HTERT RPE-1 (cell line): ENCODE measurements around the gene R3HDML.

ENCODE experiments used
- in situ Hi-C: fragments of 300-500 bp; cut with MboI; formaldehyde crosslinking; loops from 4 replicates; pipeline ENCODE4 v1.14.3; 2020; ENCODE audit warnings: low sequenced_read_pairs

R3HDML gene

GRCh38 chr20:44361021-44361420, 24.2 kb downstream of the R3HDML start:
- in situ Hi-C loops: no loop called here

- in situ Hi-C loops: no loop called here
These were observed 25.7 kb downstream of the R3HDML start for GRCh38 chr20:44362466-44362940.

DNA sequence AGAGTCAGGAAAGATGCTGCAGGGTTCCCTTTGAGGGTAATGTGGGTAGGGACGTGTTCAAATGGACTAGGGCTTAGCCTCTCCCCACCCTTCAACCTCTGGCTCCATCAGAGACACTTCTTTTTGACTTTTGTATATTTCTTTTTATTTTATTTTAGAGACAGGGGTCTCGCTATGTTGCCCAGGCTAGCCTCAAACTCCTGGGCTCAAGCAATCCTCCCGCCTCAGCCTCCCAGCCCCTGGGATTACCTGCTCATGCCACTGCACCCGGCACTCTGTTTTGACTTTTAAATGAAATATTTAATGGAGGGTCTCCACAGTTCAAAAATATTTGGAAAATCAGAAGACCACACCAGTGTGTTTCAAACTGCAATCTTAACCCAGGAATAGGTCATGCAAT, 27.2 kb downstream of the R3HDML start:
- in situ Hi-C loops: no loop called here

DNA sequence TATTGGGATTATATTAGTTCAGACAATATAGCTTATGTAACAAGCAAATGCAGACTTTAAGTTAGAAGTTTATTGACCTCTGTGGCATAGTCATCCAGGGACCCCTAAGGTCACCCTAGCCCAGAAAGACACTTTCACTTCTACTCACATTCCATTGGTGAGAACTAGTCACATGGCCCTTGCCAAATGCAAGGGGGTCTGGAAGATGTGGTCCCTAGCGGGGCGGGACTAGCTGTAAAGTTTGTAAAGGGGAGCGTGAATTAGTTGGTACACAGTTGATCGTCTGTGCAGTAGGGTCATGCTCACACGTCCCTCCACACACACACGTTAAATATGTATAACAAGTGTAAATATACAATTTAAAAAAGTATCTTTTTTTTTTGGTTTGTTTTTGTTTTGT, 27.9 kb downstream of the R3HDML start:
- in situ Hi-C loops: no loop called here

- in situ Hi-C loops: no loop called here
These were observed 30.9 kb downstream of the R3HDML start for GRCh38 chr20:44367746-44368145.

GRCh38 chr20:44370639-44371218, 33.9 kb downstream of the R3HDML start:
- in situ Hi-C loops: no loop called here

- in situ Hi-C loops: no loop called here
These were observed 45.8 kb downstream of the R3HDML start for GRCh38 chr20:44382641-44383040.

DNA sequence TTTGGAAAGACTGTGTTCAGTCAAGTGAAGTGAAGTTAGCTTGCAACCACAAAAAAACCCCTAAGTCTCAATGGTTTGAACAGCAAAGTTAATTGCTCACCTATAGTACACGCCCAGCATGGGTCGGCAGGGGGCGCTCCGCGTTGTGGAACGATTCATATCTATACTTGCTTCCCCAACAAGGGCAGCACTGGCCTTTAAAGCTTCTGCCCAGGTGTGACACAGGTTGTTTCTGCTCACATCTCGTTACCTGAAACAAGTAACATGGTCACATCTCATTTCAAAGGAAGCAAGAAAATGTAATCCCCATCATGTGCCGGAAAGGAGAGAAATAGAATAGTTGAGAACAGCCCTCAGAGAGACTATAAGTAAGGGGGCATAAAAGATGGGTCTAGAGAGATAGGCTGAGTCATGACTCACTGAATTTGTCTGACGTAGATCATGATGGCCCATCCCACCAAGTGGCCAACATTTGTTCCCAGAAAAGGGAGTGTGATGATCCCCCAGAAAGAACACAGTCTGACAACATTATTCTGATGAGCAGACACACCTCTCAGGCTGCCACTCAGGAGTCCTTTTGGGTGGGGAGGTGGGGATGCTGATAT, 47.7 kb downstream of the R3HDML start:
- in situ Hi-C loops: no loop called here

DNA sequence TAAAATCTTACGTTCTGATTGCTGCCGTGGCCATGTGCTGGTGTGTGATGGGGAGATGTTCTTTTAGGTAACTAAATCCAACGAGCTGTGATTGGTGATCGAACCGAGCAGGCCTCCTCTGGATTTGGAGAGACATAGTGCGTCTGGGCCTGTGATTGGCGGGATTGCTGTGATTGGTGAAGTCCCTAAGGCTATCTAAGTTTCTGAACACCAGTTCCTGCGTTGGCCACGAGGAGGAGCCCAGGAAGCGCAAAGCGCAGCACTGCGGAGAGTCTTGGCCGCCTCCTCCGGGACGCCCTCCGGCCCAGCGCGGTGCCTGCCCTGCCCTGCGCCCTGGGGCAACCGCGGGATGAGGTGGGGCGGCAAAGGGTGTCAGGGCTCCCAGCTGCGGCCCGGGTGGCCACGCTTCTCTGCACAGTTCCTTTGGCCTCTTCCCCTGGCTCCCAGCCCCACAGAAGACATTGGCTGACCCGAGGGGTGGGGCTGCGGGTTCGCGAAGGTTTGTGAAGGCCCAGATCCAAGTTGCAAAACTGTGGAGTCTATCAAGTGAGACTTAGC, 51.7 kb downstream of the R3HDML start:
- in situ Hi-C loops: no loop called here

DNA sequence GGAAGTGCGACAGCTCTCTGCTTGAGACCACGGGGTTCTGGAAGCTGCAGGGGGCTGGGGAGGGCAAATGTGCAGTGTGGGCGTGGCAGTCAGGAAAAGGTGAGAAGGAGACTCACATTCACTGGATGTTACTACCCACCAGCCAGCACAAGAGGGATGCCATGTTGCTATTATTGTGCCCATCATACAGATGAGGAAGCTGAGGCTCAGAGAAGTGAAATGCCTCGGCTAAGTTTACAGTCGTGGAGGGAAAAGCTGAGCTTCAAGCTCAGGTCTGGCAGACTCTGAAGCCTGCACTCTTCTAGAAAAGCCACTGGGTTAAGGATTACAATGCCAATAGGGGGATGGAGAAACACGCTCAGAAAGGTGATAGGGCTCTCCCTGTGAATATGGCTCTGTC, 53.0 kb downstream of the R3HDML start:
- in situ Hi-C loops: no loop called here

GRCh38 chr20:44390280-44390679, 53.4 kb downstream of the R3HDML start:
- in situ Hi-C loops: no loop called here

DNA sequence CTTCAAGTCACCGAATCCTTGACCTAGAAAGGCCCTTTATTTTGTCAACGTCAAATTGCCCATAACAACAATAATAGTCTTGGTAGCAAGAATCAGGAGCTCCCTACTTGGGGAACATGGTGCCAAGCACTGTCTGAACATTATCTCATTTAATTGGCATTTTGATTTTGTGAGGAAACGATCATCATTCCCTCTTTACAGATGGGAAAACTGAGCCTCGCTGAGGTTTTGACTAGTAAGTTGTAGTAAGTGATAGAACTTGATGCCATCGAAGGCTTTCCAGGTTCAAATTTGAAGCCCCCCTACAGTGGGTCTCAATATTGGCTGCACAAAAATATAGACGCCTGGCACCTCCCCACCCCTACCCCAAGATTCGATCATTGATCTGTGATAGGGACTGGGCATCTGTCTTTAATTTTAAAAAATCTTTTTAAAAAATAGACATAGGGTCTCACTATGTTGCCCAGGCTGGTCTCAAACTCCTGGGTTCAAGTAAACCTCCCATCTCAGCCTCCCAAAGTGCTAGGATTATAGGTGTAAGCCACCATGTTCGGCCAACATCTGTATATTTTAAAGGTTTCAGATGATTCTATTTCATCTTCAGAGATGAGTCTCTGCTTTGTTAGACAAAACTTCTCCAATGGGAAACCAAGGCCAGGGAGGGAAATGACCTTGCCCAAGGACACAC, 55.4 kb downstream of the R3HDML start:
- in situ Hi-C loops: no loop called here

GRCh38 chr20:44392776-44393607, 56.1 kb downstream of the R3HDML start:
- in situ Hi-C loops: no loop called here

GRCh38 chr20:44393608-44394451, 57.0 kb downstream of the R3HDML start:
- in situ Hi-C loops: no loop called here

- in situ Hi-C loops: no loop called here
These were observed 57.5 kb downstream of the R3HDML start for GRCh38 chr20:44394452-44394701.

DNA sequence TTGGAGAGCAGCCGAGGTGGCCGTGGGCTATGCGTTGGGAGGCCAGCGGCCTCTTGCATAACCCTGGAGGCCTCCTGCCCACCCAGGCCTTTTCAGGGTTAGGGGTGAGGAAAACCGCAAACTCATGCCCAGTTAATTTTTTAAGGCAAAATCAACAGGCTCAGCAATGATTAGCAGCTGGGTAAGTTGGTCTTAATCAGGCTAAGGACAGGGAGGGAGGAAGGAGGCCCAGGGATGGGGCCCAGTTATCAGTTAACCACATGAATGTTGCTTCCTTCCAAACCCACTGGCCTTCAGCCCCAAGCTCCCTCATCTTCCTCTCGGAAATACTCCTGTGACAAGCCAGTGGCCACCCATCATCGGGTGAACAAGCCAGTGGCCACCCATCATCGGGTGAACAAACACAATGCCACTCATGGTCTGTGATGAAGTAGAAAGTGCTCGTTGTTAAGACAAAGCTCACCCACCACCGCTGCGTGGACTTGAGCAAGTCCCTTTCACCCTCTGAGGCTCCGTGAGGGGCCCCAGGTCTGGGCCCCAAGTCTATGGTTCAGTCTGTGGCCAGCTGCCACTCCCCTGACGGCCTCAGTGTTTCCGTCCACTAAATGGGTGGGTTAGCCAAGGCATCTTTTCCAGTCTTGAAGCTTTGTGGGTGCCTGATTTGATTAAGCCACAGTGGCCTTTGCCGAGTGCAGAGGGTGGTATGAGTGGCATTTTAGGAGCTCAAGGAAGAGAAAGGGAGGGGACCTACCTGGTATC, 58.0 kb downstream of the R3HDML start:
- in situ Hi-C loops: no loop called here

- in situ Hi-C loops: no loop called here
These were observed 58.9 kb downstream of the R3HDML start for GRCh38 chr20:44395461-44396340.

- in situ Hi-C loops: no loop called here
These were observed 59.7 kb downstream of the R3HDML start for GRCh38 chr20:44396369-44397130.
